HepG2 (cell line): Measurements from ENCODE around the gene AMBRA1. TPM values are rescaled to one million over a fixed set of nuclear protein-coding genes. Genes with fewer than 3 reads are reported as not detected.

Experiments used
- ATF1 ChIP-seq: IDR thresholded peaks from 2 replicates; pipeline ENCODE4 v1.6.1; 2016; ENCODE audit warnings: mild to moderate bottlenecking, control low read depth
- CREB1 ChIP-seq, 2 experiments: fragments of 450-650 bp in 1 of 2; IDR thresholded peaks; 2 replicates each; pipeline ENCODE4 v1.6.1; 2016 to 2017; ENCODE audit warnings: control low read depth in 1 of 2, mild to moderate bottlenecking in 1 of 2, missing compliant biosample characterization in 1 of 2, missing genetic modification characterization in 1 of 2
- HNRNPH1 ChIP-seq: fragments of 200-400 bp; formaldehyde crosslinking; optimal IDR thresholded peaks from 2 replicates; pipeline ENCODE3; 2017; ENCODE audit warnings: mild to moderate bottlenecking, low read depth, low read length
- KLF15 ChIP-seq: sonication (generic); formaldehyde crosslinking; IDR thresholded peaks from 2 replicates; pipeline ENCODE4 v1.8.1; 2023; ENCODE audit warnings: borderline replicate concordance, mild to moderate bottlenecking, inconsistent platforms, missing genetic modification reagents, mixed read lengths
- POLR2AphosphoS5 ChIP-seq: IDR thresholded peaks from 2 replicates; pipeline ENCODE4 v1.6.1; 2012; ENCODE audit warnings: low read depth, low read length
- TP53 ChIP-seq: sonication (generic); formaldehyde crosslinking; conservative IDR thresholded peaks from 2 replicates; pipeline ENCODE4 v1.4.0; 2020; ENCODE audit warnings: missing genetic modification reagents
- ZEB1 ChIP-seq: IDR thresholded peaks from 2 replicates; pipeline ENCODE4 v1.6.1; 2012; ENCODE audit warnings: mild to moderate bottlenecking, low read depth, inconsistent platforms; ENCODE audit not compliant: insufficient replicate concordance
- ZNF326 ChIP-seq: sonication (generic); formaldehyde crosslinking; IDR thresholded peaks from 2 replicates; pipeline ENCODE4 v1.4.0; 2020; ENCODE audit warnings: missing genetic modification reagents, borderline replicate concordance
- ZNF75D ChIP-seq: sonication (generic); formaldehyde crosslinking; IDR thresholded peaks from 2 replicates; pipeline ENCODE4 v1.8.1; 2023; ENCODE audit warnings: missing genetic modification reagents, mild to moderate bottlenecking, borderline replicate concordance
- polyA plus RNA-seq, 8 experiments: library from polyadenylated mRNA; depleted of rRNA in 3 of 8; stranded (reverse) in 7 of 8; unstranded in 1 of 8; fragments of >200 nt; fragmentation: Illumina TruSeq in 4 of 8; extraction: Trizol in 4 of 8; gene quantifications; 2 replicates each; pipeline versions ENCODE4 v1.2.1 to v1.2.3, GENCODE V29; 2011 to 2016; ENCODE audit warnings: low read depth in 4 of 8, missing spikeins in 1 of 8, mixed read lengths in 1 of 8; ENCODE audit not compliant: insufficient read depth in 1 of 8
- total RNA-seq, 5 experiments: library from RNA; depleted of rRNA; stranded (reverse); fragments of >200 nt; fragmentation: Illumina TruSeq; extraction: Trizol; gene quantifications; 2 replicates each; pipeline ENCODE4 v1.2.3, GENCODE V29; 2016; ENCODE audit warnings: low read depth in 1 of 5
- TF ChIP-seq, protein P1 (sequence below): IDR thresholded peaks from 2 replicates; pipeline ENCODE4 v1.6.1; 2016; ENCODE audit warnings: missing biosample characterization, missing genetic modification reagents, low read depth
- TF ChIP-seq, protein P2 (sequence below): sonication (generic); formaldehyde crosslinking; IDR thresholded peaks from 2 replicates; pipeline ENCODE4 v1.9.0; 2021; ENCODE audit warnings: mild to moderate bottlenecking, missing genetic modification reagents
- TF ChIP-seq, protein P3 (sequence below): sonication (generic); formaldehyde crosslinking; IDR thresholded peaks from 2 replicates; pipeline ENCODE4 v1.5.1; 2020; ENCODE audit warnings: missing genetic modification reagents, mild to moderate bottlenecking, borderline replicate concordance
- TF ChIP-seq, protein P4 (sequence below): sonication (generic); formaldehyde crosslinking; IDR thresholded peaks from 2 replicates; pipeline ENCODE4 v1.8.1; 2022; ENCODE audit warnings: mild to moderate bottlenecking, missing genetic modification reagents
- TF ChIP-seq, protein P5 (sequence below): sonication (generic); formaldehyde crosslinking; IDR thresholded peaks from 2 replicates; pipeline ENCODE4 v1.4.0; 2020; ENCODE audit warnings: mild to moderate bottlenecking, missing genetic modification reagents

The AMBRA1 gene
- total and polyA plus RNA-seq, 2 of the 13 experiments (the other 11 are each of a cell fraction or from before 2014, with no cell fraction given), result 15.7 to 26.0 TPM

DNA sequence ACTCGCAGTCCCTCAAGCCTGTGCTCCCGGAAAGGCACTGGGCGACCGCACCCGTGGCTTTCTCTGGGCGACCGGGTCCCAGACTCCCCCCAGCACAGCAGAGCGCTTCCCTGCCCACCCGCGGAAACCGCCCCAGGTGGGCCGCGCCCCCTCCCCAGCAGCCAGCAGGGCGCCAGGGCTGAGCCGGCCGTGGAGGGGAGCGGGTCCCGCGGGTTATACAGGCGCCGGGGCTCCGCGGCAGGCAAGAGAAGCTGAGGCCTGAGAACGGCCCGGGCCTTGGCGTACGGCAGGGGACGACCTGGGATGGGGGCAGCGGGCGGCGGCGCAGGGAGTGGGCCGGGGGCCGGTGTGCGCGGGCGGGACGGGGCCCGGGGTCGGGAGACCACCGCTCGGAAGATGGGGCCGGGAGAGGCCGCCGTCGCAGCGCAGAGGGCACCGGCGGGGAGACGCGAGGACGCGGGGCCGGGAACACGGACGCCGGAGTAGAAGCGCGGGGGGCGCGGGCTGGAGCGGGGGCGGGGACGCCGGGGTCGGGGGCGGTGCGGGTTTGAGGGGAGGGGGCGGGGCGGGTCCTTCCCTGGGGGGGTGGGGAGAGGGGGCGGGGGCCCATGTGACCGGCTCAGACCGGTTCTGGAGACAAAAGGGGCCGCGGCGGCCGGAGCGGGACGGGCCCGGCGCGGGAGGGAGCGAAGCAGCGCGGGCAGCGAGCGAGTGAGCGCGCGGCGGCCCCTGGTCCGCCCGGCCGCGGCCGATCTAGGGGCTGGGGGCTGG is 212.6 kb downstream of the AMBRA1 start, which contains the start of gene MDK (continued):
- TF ChIP-seq, protein P1, sequence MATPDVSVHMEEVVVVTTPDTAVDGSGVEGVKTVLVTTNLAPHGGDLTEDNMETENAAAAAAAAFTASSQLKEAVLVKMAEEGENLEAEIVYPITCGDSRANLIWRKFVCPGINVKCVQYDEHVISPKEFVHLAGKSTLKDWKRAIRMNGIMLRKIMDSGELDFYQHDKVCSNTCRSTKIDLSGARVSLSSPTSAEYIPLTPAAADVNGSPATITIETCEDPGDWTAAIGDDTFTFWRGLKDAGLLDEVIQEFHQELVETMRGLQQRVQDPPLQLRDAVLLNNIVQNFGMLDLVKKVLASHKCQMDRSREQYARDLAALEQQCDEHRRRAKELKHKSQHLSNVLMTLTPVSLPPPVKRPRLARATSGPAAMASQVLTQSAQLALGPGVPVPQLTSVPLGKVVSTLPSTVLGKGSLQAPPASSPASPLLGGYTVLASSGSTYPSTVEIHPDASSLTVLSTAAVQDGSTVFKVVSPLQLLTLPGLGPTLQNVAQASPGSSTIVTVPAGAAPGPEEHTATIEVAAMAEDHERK (CRISPR knock-in tag), result no peak
- TF ChIP-seq CREB1 (IDR thresholded peaks at IDR 0.05), result no peak
- no peak for TF ChIP-seq CREB1 (CRISPR knock-in tag; IDR thresholded peaks at IDR 0.05)
- TF ChIP-seq, protein P2, sequence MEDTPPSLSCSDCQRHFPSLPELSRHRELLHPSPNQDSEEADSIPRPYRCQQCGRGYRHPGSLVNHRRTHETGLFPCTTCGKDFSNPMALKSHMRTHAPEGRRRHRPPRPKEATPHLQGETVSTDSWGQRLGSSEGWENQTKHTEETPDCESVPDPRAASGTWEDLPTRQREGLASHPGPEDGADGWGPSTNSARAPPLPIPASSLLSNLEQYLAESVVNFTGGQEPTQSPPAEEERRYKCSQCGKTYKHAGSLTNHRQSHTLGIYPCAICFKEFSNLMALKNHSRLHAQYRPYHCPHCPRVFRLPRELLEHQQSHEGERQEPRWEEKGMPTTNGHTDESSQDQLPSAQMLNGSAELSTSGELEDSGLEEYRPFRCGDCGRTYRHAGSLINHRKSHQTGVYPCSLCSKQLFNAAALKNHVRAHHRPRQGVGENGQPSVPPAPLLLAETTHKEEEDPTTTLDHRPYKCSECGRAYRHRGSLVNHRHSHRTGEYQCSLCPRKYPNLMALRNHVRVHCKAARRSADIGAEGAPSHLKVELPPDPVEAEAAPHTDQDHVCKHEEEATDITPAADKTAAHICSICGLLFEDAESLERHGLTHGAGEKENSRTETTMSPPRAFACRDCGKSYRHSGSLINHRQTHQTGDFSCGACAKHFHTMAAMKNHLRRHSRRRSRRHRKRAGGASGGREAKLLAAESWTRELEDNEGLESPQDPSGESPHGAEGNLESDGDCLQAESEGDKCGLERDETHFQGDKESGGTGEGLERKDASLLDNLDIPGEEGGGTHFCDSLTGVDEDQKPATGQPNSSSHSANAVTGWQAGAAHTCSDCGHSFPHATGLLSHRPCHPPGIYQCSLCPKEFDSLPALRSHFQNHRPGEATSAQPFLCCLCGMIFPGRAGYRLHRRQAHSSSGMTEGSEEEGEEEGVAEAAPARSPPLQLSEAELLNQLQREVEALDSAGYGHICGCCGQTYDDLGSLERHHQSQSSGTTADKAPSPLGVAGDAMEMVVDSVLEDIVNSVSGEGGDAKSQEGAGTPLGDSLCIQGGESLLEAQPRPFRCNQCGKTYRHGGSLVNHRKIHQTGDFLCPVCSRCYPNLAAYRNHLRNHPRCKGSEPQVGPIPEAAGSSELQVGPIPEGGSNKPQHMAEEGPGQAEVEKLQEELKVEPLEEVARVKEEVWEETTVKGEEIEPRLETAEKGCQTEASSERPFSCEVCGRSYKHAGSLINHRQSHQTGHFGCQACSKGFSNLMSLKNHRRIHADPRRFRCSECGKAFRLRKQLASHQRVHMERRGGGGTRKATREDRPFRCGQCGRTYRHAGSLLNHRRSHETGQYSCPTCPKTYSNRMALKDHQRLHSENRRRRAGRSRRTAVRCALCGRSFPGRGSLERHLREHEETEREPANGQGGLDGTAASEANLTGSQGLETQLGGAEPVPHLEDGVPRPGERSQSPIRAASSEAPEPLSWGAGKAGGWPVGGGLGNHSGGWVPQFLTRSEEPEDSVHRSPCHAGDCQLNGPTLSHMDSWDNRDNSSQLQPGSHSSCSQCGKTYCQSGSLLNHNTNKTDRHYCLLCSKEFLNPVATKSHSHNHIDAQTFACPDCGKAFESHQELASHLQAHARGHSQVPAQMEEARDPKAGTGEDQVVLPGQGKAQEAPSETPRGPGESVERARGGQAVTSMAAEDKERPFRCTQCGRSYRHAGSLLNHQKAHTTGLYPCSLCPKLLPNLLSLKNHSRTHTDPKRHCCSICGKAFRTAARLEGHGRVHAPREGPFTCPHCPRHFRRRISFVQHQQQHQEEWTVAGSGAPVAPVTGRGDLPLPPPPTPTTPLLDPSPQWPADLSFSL (CRISPR knock-in tag), result no peak
- no peak for TF ChIP-seq ZNF75D (CRISPR knock-in tag)
- TF ChIP-seq ZNF326, result no peak
- TF ChIP-seq TP53, result no peak
- TF ChIP-seq ATF1 (CRISPR knock-in tag), result no peak
- no peak for TF ChIP-seq POLR2AphosphoS5
- no peak for TF ChIP-seq KLF15 (CRISPR knock-in tag)
- TF ChIP-seq ZEB1, result no peak
- no peak for TF ChIP-seq HNRNPH1
- TF ChIP-seq, protein P3, sequence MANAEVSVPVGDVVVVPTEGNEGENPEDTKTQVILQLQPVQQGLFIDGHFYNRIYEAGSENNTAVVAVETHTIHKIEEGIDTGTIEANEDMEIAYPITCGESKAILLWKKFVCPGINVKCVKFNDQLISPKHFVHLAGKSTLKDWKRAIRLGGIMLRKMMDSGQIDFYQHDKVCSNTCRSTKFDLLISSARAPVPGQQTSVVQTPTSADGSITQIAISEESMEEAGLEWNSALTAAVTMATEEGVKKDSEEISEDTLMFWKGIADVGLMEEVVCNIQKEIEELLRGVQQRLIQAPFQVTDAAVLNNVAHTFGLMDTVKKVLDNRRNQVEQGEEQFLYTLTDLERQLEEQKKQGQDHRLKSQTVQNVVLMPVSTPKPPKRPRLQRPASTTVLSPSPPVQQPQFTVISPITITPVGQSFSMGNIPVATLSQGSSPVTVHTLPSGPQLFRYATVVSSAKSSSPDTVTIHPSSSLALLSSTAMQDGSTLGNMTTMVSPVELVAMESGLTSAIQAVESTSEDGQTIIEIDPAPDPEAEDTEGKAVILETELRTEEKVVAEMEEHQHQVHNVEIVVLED (CRISPR knock-in tag), result no peak; the same call in 1 of the 2 replicates
- TF ChIP-seq, protein P4, sequence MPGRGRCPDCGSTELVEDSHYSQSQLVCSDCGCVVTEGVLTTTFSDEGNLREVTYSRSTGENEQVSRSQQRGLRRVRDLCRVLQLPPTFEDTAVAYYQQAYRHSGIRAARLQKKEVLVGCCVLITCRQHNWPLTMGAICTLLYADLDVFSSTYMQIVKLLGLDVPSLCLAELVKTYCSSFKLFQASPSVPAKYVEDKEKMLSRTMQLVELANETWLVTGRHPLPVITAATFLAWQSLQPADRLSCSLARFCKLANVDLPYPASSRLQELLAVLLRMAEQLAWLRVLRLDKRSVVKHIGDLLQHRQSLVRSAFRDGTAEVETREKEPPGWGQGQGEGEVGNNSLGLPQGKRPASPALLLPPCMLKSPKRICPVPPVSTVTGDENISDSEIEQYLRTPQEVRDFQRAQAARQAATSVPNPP, result peak; percentile 46; the same call in 1 of the 2 replicates
- TF ChIP-seq, protein P5, sequence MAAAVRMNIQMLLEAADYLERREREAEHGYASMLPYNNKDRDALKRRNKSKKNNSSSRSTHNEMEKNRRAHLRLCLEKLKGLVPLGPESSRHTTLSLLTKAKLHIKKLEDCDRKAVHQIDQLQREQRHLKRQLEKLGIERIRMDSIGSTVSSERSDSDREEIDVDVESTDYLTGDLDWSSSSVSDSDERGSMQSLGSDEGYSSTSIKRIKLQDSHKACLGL (CRISPR knock-in tag), result no peak
